Measurements from ENCODE around the gene AFF3. TPM values are rescaled to one million over a fixed set of nuclear protein-coding genes. Genes with fewer than 3 reads are reported as not detected.

AFF3 gene
- total and polyA plus RNA-seq, 2 of the 13 experiments (the other 11 are each of a cell fraction or from before 2014, with no cell fraction given), result not detected

- no peak for TF ChIP-seq ZNF557 (CRISPR knock-in tag; IDR thresholded peaks at IDR 0.05)
- TF ChIP-seq ZBTB2 (CRISPR knock-in tag; IDR thresholded peaks at IDR 0.05; ENCODE audit: low read depth), result no peak
- TF ChIP-seq MYPOP (CRISPR knock-in tag; IDR thresholded peaks at IDR 0.05), result no peak
- TF ChIP-seq AGO2 (optimal IDR thresholded peaks at IDR 0.05; ENCODE audit: low read depth, low read length), result no peak
- no peak for TF ChIP-seq ZNF713 (CRISPR knock-in tag; IDR thresholded peaks at IDR 0.05)
- TF ChIP-seq HES4 (CRISPR knock-in tag; IDR thresholded peaks at IDR 0.05; ENCODE audit: borderline replicate concordance), result no peak
- no peak for TF ChIP-seq ZNF264 (CRISPR knock-in tag; IDR thresholded peaks at IDR 0.05)
- no peak for TF ChIP-seq ZNF747 (CRISPR knock-in tag; IDR thresholded peaks at IDR 0.05; ENCODE audit: borderline replicate concordance)
- no peak for TF ChIP-seq DMAP1 (CRISPR knock-in tag; IDR thresholded peaks at IDR 0.05)
- no peak for TF ChIP-seq ZNF235 (CRISPR knock-in tag; IDR thresholded peaks at IDR 0.05; ENCODE audit: borderline replicate concordance)
- TF ChIP-seq ZC3H4 (CRISPR knock-in tag; IDR thresholded peaks at IDR 0.05; ENCODE audit: borderline replicate concordance), result no peak
- TF ChIP-seq GTF2F1 (IDR thresholded peaks at IDR 0.05; ENCODE audit: low read length), result no peak
- no peak for TF ChIP-seq IKZF4 (CRISPR knock-in tag; IDR thresholded peaks at IDR 0.05; ENCODE audit: borderline replicate concordance, low read depth, not compliant biosample characterization)
- TF ChIP-seq SYNCRIP (IDR thresholded peaks at IDR 0.05; ENCODE audit: insufficient read depth, low read depth, low read length), result no peak
- no peak for TF ChIP-seq SNAI1 (CRISPR knock-in tag; IDR thresholded peaks at IDR 0.05; ENCODE audit: borderline replicate concordance)
- TF ChIP-seq TBX2 (CRISPR knock-in tag; IDR thresholded peaks at IDR 0.05; ENCODE audit: borderline replicate concordance), result no peak
- TF ChIP-seq MEIS1 (CRISPR knock-in tag; IDR thresholded peaks at IDR 0.05; ENCODE audit: borderline replicate concordance), result no peak
- TF ChIP-seq SNAPC5 (CRISPR knock-in tag; IDR thresholded peaks at IDR 0.05; ENCODE audit: borderline replicate concordance), result no peak
- H3K36me3 ChIP-seq (replicated peaks in 1 of 2; ENCODE audit: control insufficient read depth in 1 of 2, insufficient read depth in 2 of 2, low read length in 2 of 2), result no peaks in the 10 kb centered on the region
- in situ Hi-C loops (cut with HindIII; ENCODE audit: extremely low pct_ligation_motif_present, low pct_unique_long_range_greater_than_20kb) (no loop called here), intact Hi-C loops (cut with micrococcal nuclease; ENCODE audit: unreplicated experiment) (no loop called here)
- no TSS peak for BruUV-seq (replicated peaks)
- H2AFZ ChIP-seq (ENCODE audit: low read length), result no peak overlapping the region
- H3K4me2 ChIP-seq (ENCODE audit: low read depth, low read length), result no peak overlapping the region
- POLR2A ChIA-PET, result no interaction called here
- WGBS (ENCODE audit: low lambda C conversion rate), result 54% methylated on average over 4 of the region's 5 CpGs
- H3K27me3 ChIP-seq (ENCODE audit: control insufficient read depth in 1 of 2, insufficient read depth in 2 of 2, low read length in 2 of 2), result peaks cover 0 to 14% of the 10 kb centered on the region in 2 experiments; a peak in 4 of 5 replicates
- CTCF ChIA-PET (ENCODE audit: low intra/inter-chr PET ratio, low total read pairs), result no interaction called here
- H3K9me3 ChIP-seq (ENCODE audit: low read length), result no peaks in the 10 kb centered on the region
- no peaks in the 10 kb centered on the region for H4K20me1 ChIP-seq (ENCODE audit: insufficient read depth, low read length)
- no peaks in the 10 kb centered on the region for H3K79me2 ChIP-seq (ENCODE audit: insufficient read depth, low read length)
- no peak for ATAC-seq
- no peak overlapping the region for H3K4me3 ChIP-seq (replicated peaks in 1 of 3; ENCODE audit: insufficient read depth in 1 of 3, low read depth in 2 of 3, low read length in 3 of 3)
- FAIRE-seq, result no peak
- no peak for DNase-seq (ENCODE audit: low spot score)
- H3K4me1 ChIP-seq (ENCODE audit: insufficient read depth, low read length), result no peaks in the 10 kb centered on the region
- no peak overlapping the region for H3K27ac ChIP-seq (ENCODE audit: extremely low read length, insufficient read depth, low read length)
- H3K9ac ChIP-seq (ENCODE audit: insufficient read depth, low read depth, low read length), result no peak overlapping the region
Observed at GRCh38 chr2:99640635-99641151, 501.7 kb downstream of the AFF3 start.

Data from HepG2 (cell line).